Upper lobe of right lung (tissue), 1 donor: ENCODE results near the gene HNRNPUL1. TPM values are rescaled to one million over a fixed set of nuclear protein-coding genes. Genes with fewer than 3 reads are reported as not detected.
"Not testable (repeated sequence)": the region's sequence is repeated elsewhere in the genome, so short reads cannot be mapped to it uniquely, and the experiment has no call there.

Source experiments
- ATAC-seq: fragments of 200-7000 bp; cut with Tn5 transposase; one replicate; pipeline ENCODE4 v1.9.1; 2020; ENCODE audit warnings: mild to moderate bottlenecking, moderate library complexity
- DNase-seq: peaks from one replicate; pipeline ENCODE4 v3.0.0-alpha.2; 2020
- H3K27ac ChIP-seq: fragments of 200-600 bp; one replicate; pipeline ENCODE4 v1.8.0; 2022
- H3K27me3 ChIP-seq: fragments of 200-600 bp; one replicate; pipeline ENCODE4 v1.8.0; 2022; ENCODE audit warnings: mild to moderate bottlenecking
- H3K36me3 ChIP-seq: fragments of 200-600 bp; one replicate; pipeline ENCODE4 v1.8.0; 2022
- H3K4me1 ChIP-seq: fragments of 200-600 bp; one replicate; pipeline ENCODE4 v1.8.0; 2022
- H3K4me3 ChIP-seq: fragments of 200-600 bp; one replicate; pipeline ENCODE4 v1.8.0; 2022; ENCODE audit warnings: mild to moderate bottlenecking
- H3K9me3 ChIP-seq: fragments of 200-600 bp; one replicate; pipeline ENCODE4 v1.8.0; 2022
- CTCF ChIP-seq: fragments of 200-600 bp; IDR thresholded peaks from one replicate; pipeline ENCODE4 v1.8.0; 2022; ENCODE audit warnings: antibody characterized with exemption
- intact Hi-C: fragments of 100-400 bp; cut with DNase I; formaldehyde crosslinking; loops from one replicate; pipeline ENCODE4 v1.11.0; 2022
- total RNA-seq: library from RNA; stranded (reverse); fragmentation: NEBNext Ultra II Directional; extraction: Animal tissue kit (Norgen Biotek cat#: 25700); gene quantifications from one replicate; pipeline ENCODE4 v1.2.1, GENCODE V29; 2021
- donor health status: DM: no; HTN: yes; CAD: no; lungs with severe emphysema.

HNRNPUL1 gene
- total RNA-seq, 1 donor from 2014 or later: 171 TPM

DNA sequence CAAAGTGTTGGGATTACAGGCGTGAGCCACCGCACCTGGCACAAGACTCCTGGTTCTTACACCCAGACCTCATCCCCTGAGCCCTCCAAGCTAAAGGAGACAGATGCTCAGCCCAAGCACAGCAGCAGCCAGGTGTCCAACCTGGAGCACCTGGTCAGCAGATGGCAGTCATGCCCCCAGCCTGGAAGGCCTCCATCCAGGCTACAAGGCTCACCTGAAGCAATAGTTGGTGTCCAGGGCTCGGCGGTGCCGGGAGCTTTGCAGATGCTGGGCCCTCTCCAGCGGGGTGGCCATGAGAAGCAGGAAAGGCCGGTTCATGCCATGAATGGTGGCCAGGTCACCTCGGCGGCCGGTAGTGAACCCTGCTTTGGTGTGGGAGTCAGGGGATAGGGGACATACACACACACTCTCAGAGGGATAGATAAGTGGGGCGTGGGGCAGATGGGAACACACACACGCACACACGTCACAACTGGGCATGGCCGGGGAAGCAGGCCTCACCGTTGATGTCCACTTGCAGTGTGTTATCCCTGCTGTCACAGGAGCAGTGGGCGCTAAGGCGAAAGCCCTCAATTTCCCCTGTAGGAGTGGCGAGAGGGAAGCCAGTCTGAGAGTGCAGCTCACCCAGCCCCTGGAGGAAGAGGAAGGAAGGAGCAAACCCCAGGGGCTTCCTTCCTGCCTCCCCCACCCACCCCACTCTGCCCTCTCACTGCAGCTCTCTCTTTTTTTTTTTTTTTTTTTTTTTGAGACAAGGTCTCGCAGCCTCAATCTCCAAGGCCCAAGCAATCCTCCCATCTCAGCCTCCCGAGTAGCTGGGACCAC is 77.7 kb downstream of the HNRNPUL1 start:
- Histone ChIP-seq H3K4me1 (no peaks in the 10 kb centered on the region), H3K9me3 (no peaks in the 10 kb centered on the region), H3K27ac (no peak overlapping the region), H3K4me3 (no peak overlapping the region), H3K36me3 (peaks cover 77% of the 10 kb centered on the region), H3K27me3 (no peaks in the 10 kb centered on the region)
- no peak for TF ChIP-seq CTCF
- ATAC-seq (peak; percentile 85), DNase-seq (peak; percentile 71)
- intact Hi-C loops: no loop called here

DNA sequence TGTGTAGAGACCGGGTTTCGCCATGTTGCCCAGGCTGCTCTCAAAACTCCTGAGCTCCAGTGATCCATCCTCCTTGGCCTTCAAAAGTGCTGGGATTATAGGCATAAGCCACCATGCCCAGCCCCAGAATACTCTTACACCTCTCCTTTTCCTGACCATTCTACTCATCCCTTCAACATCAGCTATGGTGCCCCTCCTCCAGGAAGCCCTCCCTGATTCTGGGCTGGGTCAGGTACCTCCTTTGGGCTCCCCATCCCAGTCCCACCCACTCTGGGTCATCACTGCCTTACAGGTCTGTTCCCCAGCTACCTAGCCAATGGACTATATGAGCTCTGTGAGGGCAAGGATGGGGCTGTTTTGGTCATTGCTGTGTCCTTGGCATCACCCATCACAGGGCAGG is 80.0 kb downstream of the HNRNPUL1 start:
- Histone ChIP-seq H3K27me3 (no peaks in the 10 kb centered on the region), H3K9me3 (no peaks in the 10 kb centered on the region), H3K27ac (no peak overlapping the region), H3K4me3 (no peak overlapping the region), H3K36me3 (peaks cover 72% of the 10 kb centered on the region), H3K4me1 (peaks cover 5% of the 10 kb centered on the region)
- no peak for DNase-seq
- intact Hi-C loops: no loop called here
- no peak for ATAC-seq
- TF ChIP-seq CTCF: no peak

- H3K9me3 ChIP-seq, intact Hi-C loops, ATAC-seq, H3K27me3 ChIP-seq, H3K27ac ChIP-seq, DNase-seq, H3K4me3 ChIP-seq: not testable (repeated sequence)
- Histone ChIP-seq H3K36me3 (peaks cover 50% of the 10 kb centered on the region), H3K4me1 (peaks cover 28% of the 10 kb centered on the region)
These were observed 82.7 kb downstream of the HNRNPUL1 start for GRCh38 chr19:41346916-41347315.

- H3K27ac ChIP-seq: peak overlapping the region; percentile 74
- DNase-seq (no peak), ATAC-seq (no peak)
- H3K9me3 ChIP-seq: no peaks in the 10 kb centered on the region
- H3K36me3 ChIP-seq: peaks cover 26% of the 10 kb centered on the region
- H3K4me1 ChIP-seq: peaks cover 44% of the 10 kb centered on the region
- H3K4me3 ChIP-seq: peak overlapping the region; percentile 92
- no peak for TF ChIP-seq CTCF
- intact Hi-C loops: no loop called here
- H3K27me3 ChIP-seq: no peaks in the 10 kb centered on the region
These were observed 86.7 kb downstream of the HNRNPUL1 start for GRCh38 chr19:41350735-41351338.

DNA sequence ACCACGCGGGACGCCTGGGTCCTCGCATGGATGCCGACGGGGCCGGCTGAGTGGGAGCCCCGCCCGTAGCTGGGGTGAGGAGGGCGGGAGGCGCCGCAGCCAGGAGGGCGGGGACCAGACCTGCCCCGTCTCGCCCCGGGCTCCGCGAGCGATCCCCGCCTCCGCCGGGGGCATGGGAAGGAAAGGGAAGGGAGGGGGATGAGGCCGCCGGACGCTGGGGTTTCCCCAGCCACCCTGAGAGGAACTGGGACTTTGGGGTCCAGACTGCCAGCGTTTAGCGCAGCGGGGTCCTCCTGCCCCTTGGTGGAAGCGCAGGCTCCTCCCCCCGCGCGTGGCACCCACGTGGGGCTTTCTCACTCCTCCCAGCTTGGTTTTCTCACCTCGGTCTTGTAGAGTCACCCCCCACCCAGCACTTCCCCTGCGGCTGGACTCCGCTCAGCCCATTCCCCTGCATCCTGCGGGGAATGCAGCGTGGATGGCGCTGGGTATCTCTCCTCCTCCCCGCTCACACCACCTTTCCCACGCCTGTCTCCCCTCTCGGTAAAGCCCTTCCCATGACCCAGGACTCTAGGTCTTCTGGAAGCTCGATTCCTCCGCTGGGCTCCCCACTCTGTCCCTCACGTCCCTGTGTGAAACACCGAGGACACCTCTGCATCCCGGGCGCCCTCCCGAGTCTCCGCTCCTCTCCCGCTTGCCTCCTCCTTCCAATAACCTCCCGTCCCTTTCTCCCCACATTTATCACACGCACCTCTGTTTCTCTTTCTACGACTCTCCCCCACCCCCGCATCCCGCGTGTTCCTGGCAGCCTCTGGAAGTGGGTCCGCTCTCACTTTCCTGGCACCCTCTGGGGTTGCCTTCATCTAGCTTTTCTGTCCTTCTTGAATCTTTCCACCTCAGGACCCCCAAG is 87.4 kb downstream of the HNRNPUL1 start:
- Histone ChIP-seq H3K27ac (peak overlapping the region; percentile 74), H3K27me3 (no peaks in the 10 kb centered on the region), H3K4me1 (peaks cover 47% of the 10 kb centered on the region), H3K9me3 (no peaks in the 10 kb centered on the region), H3K36me3 (peaks cover 18% of the 10 kb centered on the region), H3K4me3 (peak overlapping the region; percentile 92)
- DNase-seq (peak; percentile 88), ATAC-seq (peak; percentile 66)
- intact Hi-C loops: no loop called here
- no peak for TF ChIP-seq CTCF
